ENCODE measurements around the gene SH3PXD2B.

GRCh38 chr5:172380987-172381643 is 73.2 kb downstream of the SH3PXD2B start:
- TF ChIP-seq TAF1 (IDR thresholded peaks at IDR 0.05; ENCODE audit: borderline replicate concordance, low read depth, low read length) (no peak), POLR2AphosphoS5 (IDR thresholded peaks at IDR 0.05; ENCODE audit: low read depth, low read length) (no peak), POLR2A (IDR thresholded peaks at IDR 0.05; ENCODE audit: low read depth, low read length) (no peak)

Measured in GM12892 (cell line).